Neural cell (in vitro differentiated cells): ENCODE measurements around the gene RAD23B.

ENCODE experiments used
- EP300 ChIP-seq: fragments of 450-650 bp; conservative IDR thresholded peaks from 2 replicates; pipeline ENCODE4 v1.6.1; 2014; ENCODE audit warnings: antibody characterized with exemption, mild to moderate bottlenecking, moderate library complexity; ENCODE audit not compliant: poor library complexity, severe bottlenecking
- MXI1 ChIP-seq: fragments of 450-650 bp; conservative IDR thresholded peaks from 2 replicates; pipeline ENCODE4 v1.6.1; 2014; ENCODE audit warnings: antibody characterized with exemption, mild to moderate bottlenecking; ENCODE audit not compliant: poor library complexity, severe bottlenecking
- POLR2AphosphoS5 ChIP-seq: IDR thresholded peaks from 2 replicates; pipeline ENCODE4 v1.6.1; 2012
- RAD21 ChIP-seq: fragments of 450-650 bp; conservative IDR thresholded peaks from 2 replicates; pipeline ENCODE4 v1.6.1; 2014; ENCODE audit warnings: antibody characterized with exemption, mild to moderate bottlenecking, moderate library complexity
- SMC3 ChIP-seq: fragments of 450-650 bp; conservative IDR thresholded peaks from 2 replicates; pipeline ENCODE4 v1.6.1; 2014; ENCODE audit warnings: antibody characterized with exemption, mild to moderate bottlenecking, moderate library complexity; ENCODE audit not compliant: poor library complexity
- TF ChIP-seq, protein P1 (sequence below): fragments of 450-650 bp; IDR thresholded peaks from 2 replicates; pipeline ENCODE4 v1.5.1; 2014; ENCODE audit warnings: antibody characterized with exemption, mild to moderate bottlenecking, moderate library complexity; ENCODE audit not compliant: poor library complexity, severe bottlenecking
- TF ChIP-seq, protein P2 (sequence below): IDR thresholded peaks from 2 replicates; pipeline ENCODE4 v1.6.1; 2012; ENCODE audit warnings: borderline replicate concordance

DNA sequence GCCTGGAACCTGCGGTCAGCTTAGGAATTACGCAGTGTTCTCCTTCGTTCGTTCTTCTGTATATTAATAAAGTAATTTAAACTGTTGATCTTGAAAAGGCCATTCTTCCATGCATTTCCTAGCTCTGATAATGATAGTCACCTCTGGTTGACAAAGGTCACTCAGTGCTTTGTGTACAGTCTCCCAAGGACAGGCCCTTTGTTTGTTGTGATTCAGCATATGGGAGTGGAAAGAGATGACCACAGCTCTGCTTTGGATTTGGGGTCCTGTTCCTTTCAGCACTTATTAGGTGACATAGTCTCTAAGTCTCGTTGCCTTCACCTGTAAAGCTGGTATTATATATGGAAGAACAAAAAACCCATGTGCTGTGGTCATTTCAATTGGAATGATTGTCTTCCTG is 39.6 kb downstream of the RAD23B start:
- TF ChIP-seq, protein P1, sequence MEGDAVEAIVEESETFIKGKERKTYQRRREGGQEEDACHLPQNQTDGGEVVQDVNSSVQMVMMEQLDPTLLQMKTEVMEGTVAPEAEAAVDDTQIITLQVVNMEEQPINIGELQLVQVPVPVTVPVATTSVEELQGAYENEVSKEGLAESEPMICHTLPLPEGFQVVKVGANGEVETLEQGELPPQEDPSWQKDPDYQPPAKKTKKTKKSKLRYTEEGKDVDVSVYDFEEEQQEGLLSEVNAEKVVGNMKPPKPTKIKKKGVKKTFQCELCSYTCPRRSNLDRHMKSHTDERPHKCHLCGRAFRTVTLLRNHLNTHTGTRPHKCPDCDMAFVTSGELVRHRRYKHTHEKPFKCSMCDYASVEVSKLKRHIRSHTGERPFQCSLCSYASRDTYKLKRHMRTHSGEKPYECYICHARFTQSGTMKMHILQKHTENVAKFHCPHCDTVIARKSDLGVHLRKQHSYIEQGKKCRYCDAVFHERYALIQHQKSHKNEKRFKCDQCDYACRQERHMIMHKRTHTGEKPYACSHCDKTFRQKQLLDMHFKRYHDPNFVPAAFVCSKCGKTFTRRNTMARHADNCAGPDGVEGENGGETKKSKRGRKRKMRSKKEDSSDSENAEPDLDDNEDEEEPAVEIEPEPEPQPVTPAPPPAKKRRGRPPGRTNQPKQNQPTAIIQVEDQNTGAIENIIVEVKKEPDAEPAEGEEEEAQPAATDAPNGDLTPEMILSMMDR: no peak
- TF ChIP-seq RAD21: no peak
- TF ChIP-seq, protein P2, sequence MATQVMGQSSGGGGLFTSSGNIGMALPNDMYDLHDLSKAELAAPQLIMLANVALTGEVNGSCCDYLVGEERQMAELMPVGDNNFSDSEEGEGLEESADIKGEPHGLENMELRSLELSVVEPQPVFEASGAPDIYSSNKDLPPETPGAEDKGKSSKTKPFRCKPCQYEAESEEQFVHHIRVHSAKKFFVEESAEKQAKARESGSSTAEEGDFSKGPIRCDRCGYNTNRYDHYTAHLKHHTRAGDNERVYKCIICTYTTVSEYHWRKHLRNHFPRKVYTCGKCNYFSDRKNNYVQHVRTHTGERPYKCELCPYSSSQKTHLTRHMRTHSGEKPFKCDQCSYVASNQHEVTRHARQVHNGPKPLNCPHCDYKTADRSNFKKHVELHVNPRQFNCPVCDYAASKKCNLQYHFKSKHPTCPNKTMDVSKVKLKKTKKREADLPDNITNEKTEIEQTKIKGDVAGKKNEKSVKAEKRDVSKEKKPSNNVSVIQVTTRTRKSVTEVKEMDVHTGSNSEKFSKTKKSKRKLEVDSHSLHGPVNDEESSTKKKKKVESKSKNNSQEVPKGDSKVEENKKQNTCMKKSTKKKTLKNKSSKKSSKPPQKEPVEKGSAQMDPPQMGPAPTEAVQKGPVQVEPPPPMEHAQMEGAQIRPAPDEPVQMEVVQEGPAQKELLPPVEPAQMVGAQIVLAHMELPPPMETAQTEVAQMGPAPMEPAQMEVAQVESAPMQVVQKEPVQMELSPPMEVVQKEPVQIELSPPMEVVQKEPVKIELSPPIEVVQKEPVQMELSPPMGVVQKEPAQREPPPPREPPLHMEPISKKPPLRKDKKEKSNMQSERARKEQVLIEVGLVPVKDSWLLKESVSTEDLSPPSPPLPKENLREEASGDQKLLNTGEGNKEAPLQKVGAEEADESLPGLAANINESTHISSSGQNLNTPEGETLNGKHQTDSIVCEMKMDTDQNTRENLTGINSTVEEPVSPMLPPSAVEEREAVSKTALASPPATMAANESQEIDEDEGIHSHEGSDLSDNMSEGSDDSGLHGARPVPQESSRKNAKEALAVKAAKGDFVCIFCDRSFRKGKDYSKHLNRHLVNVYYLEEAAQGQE: no peak
- TF ChIP-seq SMC3: no peak
- no peak for TF ChIP-seq EP300
- no peak for TF ChIP-seq POLR2AphosphoS5
- no peak for TF ChIP-seq MXI1
